RKO (cell line): ENCODE measurements around the gene TRABD2B.

Source experiments
- DNase-seq: peaks from one replicate; pipeline ENCODE4 v3.0.0-alpha.2; 2016; ENCODE audit warnings: low spot score

The TRABD2B gene

GRCh38 chr1:47876587-47876963, 120.6 kb downstream of the TRABD2B start:
- DNase-seq = no peak

- no peak for DNase-seq
These were observed 121.2 kb downstream of the TRABD2B start for GRCh38 chr1:47875831-47876586.

GRCh38 chr1:47875036-47875435, 122.1 kb downstream of the TRABD2B start:
- no peak for DNase-seq

GRCh38 chr1:47873337-47873736, 123.8 kb downstream of the TRABD2B start:
- DNase-seq = no peak

- DNase-seq = no peak
These were observed 124.3 kb downstream of the TRABD2B start for GRCh38 chr1:47872886-47873285.

- peak; percentile 35 for DNase-seq
These were observed 125.3 kb downstream of the TRABD2B start for GRCh38 chr1:47871799-47872353.

- DNase-seq = no peak
These were observed 126.1 kb downstream of the TRABD2B start for GRCh38 chr1:47870946-47871676.

- DNase-seq = no peak
These were observed 126.7 kb downstream of the TRABD2B start for GRCh38 chr1:47870480-47870879.

GRCh38 chr1:47868348-47868676, 128.9 kb downstream of the TRABD2B start:
- DNase-seq = no peak

GRCh38 chr1:47867438-47868347, 129.5 kb downstream of the TRABD2B start:
- no peak for DNase-seq

GRCh38 chr1:47866601-47867437, 130.4 kb downstream of the TRABD2B start:
- DNase-seq = no peak

- no peak for DNase-seq
These were observed 131.2 kb downstream of the TRABD2B start for GRCh38 chr1:47865881-47866535.

- DNase-seq = no peak
These were observed 138.0 kb downstream of the TRABD2B start for GRCh38 chr1:47859092-47859743.

GRCh38 chr1:47856996-47857395, 140.2 kb downstream of the TRABD2B start:
- DNase-seq = no peak

- no peak for DNase-seq
These were observed 142.0 kb downstream of the TRABD2B start for GRCh38 chr1:47855230-47855629.

GRCh38 chr1:47854552-47855144, 142.5 kb downstream of the TRABD2B start:
- no peak for DNase-seq

GRCh38 chr1:47853852-47854251, 143.3 kb downstream of the TRABD2B start:
- no peak for DNase-seq

- no peak for DNase-seq
These were observed 144.1 kb downstream of the TRABD2B start for GRCh38 chr1:47853059-47853458.

- no peak for DNase-seq
These were observed 145.0 kb downstream of the TRABD2B start for GRCh38 chr1:47852006-47852718.
